ENCODE data around the gene NINJ1. TPM values are rescaled to one million over a fixed set of nuclear protein-coding genes. Genes with fewer than 3 reads are reported as not detected.
"Not testable (repeated sequence)": the region's sequence is repeated elsewhere in the genome, so short reads cannot be mapped to it uniquely, and the experiment has no call there.

The NINJ1 gene
- total and polyA plus RNA-seq, 4 donors: 23.8 to 60.4 (median 47.5) TPM

DNA sequence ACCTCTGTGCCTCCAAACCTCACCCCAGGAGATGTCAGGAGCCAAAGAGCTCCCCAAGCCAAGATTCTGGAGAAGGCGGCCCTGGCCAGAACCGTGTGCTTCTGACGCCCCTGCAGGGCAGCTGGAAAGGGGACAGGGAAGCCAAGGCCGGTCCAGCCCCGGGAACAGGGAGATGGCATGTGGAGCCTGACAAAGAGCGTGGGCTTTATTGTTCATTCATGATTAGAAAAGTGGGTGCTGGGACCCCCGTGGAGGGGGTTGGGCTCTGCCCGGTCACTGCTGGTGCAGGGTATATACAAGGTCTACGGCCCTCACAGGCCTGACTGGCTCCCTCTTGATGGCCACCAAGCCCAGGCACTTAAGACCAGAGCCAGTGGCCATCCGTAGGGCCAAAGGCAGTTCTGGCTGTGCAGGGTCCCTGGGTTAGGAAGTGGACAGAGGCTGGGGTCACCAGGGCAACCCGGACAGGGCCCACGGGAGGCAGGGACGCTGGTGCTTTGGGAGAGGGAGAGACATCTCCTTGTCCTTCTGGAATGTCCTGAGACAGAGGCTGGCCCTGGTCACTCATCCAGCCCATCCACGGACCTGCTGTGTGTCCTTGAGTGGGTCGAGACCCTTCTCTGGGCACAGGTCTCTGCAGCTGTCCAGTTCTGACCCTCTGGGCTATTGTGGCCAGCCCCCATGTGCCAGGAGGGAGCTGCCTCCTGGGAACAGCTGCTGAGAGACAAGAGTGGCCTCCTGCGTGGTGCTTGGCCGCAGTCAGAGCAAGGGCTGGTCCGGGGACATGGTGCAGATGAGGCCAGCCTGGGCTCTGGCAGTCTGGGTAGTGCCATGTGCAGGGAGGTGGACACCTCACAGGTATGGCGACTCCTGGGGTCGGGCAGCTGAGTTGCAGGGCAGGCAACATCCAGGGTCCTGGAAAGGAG, 12.5 kb downstream of the NINJ1 start:
- Histone ChIP-seq H3K4me3 (ENCODE audit: low read depth, low read length) (no peak overlapping the region), H3K27me3 (ENCODE audit: control insufficient read depth, insufficient read depth, low read length) (no peaks in the 10 kb centered on the region), H3K4me1 (ENCODE audit: control insufficient read depth, insufficient read depth, low read length) (peaks cover 31% of the 10 kb centered on the region), H3K36me3 (ENCODE audit: control insufficient read depth, insufficient read depth, low read length) (peaks cover 71% of the 10 kb centered on the region), H3K9me3 (ENCODE audit: control insufficient read depth, insufficient read depth, low read length) (no peaks in the 10 kb centered on the region), H3K27ac (ENCODE audit: low read depth, low read length) (no peak overlapping the region)
- 89% methylated on average over 20 of the region's 20 CpGs for WGBS (ENCODE audit: insufficient coverage)
- no peak for DNase-seq (ENCODE audit: low read depth in 4 of 6, low spot score in 6 of 6)

GRCh38 chr9:93120846-93121315, 13.2 kb downstream of the NINJ1 start:
- 91% methylated on average over 11 of the region's 11 CpGs for WGBS (ENCODE audit: insufficient coverage)
- peaks cover 66% of the 10 kb centered on the region for H3K36me3 ChIP-seq (ENCODE audit: control insufficient read depth, insufficient read depth, low read length)
- H3K4me1 ChIP-seq (ENCODE audit: control insufficient read depth, insufficient read depth, low read length): peaks cover 24% of the 10 kb centered on the region
- H3K27ac ChIP-seq (ENCODE audit: low read depth, low read length): no peak overlapping the region
- DNase-seq (ENCODE audit: low read depth in 4 of 6, low spot score in 6 of 6): no peak
- no peak overlapping the region for H3K4me3 ChIP-seq (ENCODE audit: low read depth, low read length)
- H3K9me3 ChIP-seq (ENCODE audit: control insufficient read depth, insufficient read depth, low read length): no peaks in the 10 kb centered on the region
- no peaks in the 10 kb centered on the region for H3K27me3 ChIP-seq (ENCODE audit: control insufficient read depth, insufficient read depth, low read length)

DNA sequence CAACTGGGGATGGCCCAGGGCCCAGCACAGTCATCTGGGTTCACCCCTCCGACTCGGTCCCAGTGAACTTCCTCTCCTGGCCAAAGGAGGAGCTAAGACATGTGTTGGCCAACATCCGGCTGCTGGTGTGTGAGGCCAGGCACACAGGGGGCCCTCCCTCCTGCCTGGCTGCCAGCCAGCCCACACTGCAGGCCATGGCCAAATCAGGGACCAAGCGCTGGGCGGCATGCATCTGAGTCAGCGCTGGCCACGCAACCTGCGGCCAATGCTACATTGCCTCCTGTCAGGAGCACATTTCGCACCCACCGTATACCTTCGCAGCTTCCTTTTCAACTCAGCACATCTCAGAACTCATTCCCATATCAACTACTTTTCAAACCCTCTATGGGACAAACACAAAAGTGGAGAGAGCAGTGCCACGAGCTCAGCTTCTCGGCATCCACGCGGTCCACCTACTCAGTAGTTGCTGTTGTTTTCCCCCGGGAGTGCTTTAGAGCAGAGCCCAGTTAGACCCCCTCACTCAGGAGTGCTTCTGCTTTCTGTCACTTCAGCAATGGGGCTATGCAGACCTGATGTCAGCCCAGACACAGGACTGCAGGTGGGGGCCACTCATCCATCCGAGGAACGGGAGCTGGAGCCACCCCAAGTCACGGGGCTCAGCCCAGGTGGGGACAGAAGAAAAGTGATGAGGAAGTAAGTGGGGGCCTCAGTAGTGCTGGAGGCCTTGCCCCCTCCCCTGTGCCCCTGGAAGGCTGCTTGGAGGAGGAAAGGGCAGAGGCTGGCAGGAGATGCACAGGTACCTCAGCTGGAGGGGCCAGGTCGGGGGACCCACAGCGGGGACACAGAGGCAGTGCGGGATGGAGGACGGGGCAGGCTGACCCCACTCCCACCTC, 13.9 kb downstream of the NINJ1 start:
- H3K4me3 ChIP-seq (ENCODE audit: low read depth, low read length): no peak overlapping the region
- H3K36me3 ChIP-seq (ENCODE audit: control insufficient read depth, insufficient read depth, low read length): peaks cover 59% of the 10 kb centered on the region
- no peaks in the 10 kb centered on the region for H3K27me3 ChIP-seq (ENCODE audit: control insufficient read depth, insufficient read depth, low read length)
- H3K9me3 ChIP-seq (ENCODE audit: control insufficient read depth, insufficient read depth, low read length): no peaks in the 10 kb centered on the region
- peaks cover 24% of the 10 kb centered on the region for H3K4me1 ChIP-seq (ENCODE audit: control insufficient read depth, insufficient read depth, low read length)
- peak overlapping the region; percentile 7 for H3K27ac ChIP-seq (ENCODE audit: low read depth, low read length)
- WGBS (ENCODE audit: insufficient coverage): 55% methylated on average over 19 of the region's 23 CpGs
- DNase-seq (ENCODE audit: low read depth in 4 of 6, low spot score in 6 of 6): peak in 3 of 6 donors; percentile 47 to 73 (median 49)

DNA sequence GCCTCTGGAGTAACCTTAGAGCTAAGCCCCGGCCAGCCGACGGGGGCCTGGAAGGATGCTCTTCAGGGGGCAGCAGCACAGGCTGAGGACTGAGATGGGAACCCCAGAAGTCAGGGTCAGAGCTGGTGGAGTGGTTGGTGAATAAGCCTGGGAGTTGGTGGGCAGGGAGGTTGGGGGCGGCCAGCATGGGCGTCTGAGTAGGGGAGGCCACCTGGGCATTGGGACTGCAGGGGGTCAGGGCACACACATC, 14.4 kb downstream of the NINJ1 start:
- Histone ChIP-seq H3K4me3 (ENCODE audit: low read depth, low read length) (no peak overlapping the region), H3K36me3 (ENCODE audit: control insufficient read depth, insufficient read depth, low read length) (peaks cover 58% of the 10 kb centered on the region), H3K4me1 (ENCODE audit: control insufficient read depth, insufficient read depth, low read length) (peaks cover 24% of the 10 kb centered on the region), H3K27ac (ENCODE audit: low read depth, low read length) (no peak overlapping the region), H3K9me3 (ENCODE audit: control insufficient read depth, insufficient read depth, low read length) (no peaks in the 10 kb centered on the region), H3K27me3 (ENCODE audit: control insufficient read depth, insufficient read depth, low read length) (no peaks in the 10 kb centered on the region)
- 75% methylated on average over 5 of the region's 5 CpGs for WGBS (ENCODE audit: insufficient coverage)
- no peak for DNase-seq (ENCODE audit: low read depth in 4 of 6, low spot score in 6 of 6)

GRCh38 chr9:93118863-93119702, 15.0 kb downstream of the NINJ1 start:
- no peak for DNase-seq (ENCODE audit: low read depth in 4 of 6, low spot score in 6 of 6)
- Histone ChIP-seq H3K9me3 (ENCODE audit: control insufficient read depth, insufficient read depth, low read length) (no peaks in the 10 kb centered on the region), H3K4me1 (ENCODE audit: control insufficient read depth, insufficient read depth, low read length) (peaks cover 24% of the 10 kb centered on the region), H3K36me3 (ENCODE audit: control insufficient read depth, insufficient read depth, low read length) (peaks cover 58% of the 10 kb centered on the region), H3K27ac (ENCODE audit: low read depth, low read length) (no peak overlapping the region), H3K27me3 (ENCODE audit: control insufficient read depth, insufficient read depth, low read length) (no peaks in the 10 kb centered on the region), H3K4me3 (ENCODE audit: low read depth, low read length) (no peak overlapping the region)
- WGBS (ENCODE audit: insufficient coverage): 87% methylated on average over 12 of the region's 12 CpGs

DNA sequence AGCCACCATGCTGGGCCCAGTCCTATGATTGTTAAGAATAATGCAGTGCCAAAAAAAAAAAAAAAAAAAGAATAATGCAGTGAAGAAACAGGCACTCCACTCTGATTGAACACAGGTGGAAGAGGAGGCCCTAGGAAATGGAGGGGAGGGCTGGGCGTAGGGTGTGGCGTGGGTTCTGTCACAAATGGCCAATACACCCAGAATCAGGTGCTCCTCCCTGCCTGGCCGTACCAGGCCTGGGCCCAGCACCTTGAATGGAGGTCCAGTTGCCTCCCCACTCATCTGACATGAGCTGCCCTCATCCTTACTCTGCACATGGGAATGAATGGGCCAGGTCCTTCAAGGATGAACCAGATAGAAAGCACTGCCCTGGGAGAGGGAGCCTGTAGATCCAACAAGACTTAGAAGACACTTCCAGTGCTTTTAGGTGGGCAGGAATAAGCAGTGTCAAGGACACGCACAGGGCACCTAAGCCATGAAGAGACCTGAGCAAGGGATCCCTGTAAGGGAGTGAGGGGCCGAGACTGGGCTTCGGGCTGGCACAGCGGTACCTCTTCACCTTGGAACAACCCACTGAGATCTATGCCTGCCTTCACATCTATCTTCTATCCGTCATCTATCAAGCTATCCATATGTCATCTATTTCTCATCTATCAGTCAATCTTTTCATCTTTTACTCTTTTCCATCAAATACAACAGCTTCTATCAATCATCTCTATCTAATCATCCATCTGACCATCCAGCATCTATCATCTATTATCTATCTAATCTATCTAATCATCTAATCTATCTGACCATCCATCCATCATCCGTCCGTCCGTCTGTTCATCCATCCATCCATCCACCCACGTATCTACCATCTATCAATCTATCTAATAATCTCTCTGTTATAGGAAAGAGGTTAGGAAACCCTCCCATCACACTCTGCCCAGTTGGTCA, 15.9 kb downstream of the NINJ1 start:
- peaks cover 58% of the 10 kb centered on the region for H3K36me3 ChIP-seq (ENCODE audit: control insufficient read depth, insufficient read depth, low read length)
- H3K27ac ChIP-seq (ENCODE audit: low read depth, low read length): no peak overlapping the region
- H3K27me3 ChIP-seq (ENCODE audit: control insufficient read depth, insufficient read depth, low read length): no peaks in the 10 kb centered on the region
- peaks cover 24% of the 10 kb centered on the region for H3K4me1 ChIP-seq (ENCODE audit: control insufficient read depth, insufficient read depth, low read length)
- no peak for DNase-seq (ENCODE audit: low read depth in 4 of 6, low spot score in 6 of 6)
- H3K4me3 ChIP-seq (ENCODE audit: low read depth, low read length): no peak overlapping the region
- 98% methylated on average over 11 of the region's 12 CpGs for WGBS (ENCODE audit: insufficient coverage)
- H3K9me3 ChIP-seq (ENCODE audit: control insufficient read depth, insufficient read depth, low read length): no peaks in the 10 kb centered on the region

GRCh38 chr9:93117521-93117920, 16.5 kb downstream of the NINJ1 start:
- not testable (repeated sequence) for H3K27ac ChIP-seq (ENCODE audit: low read depth, low read length); H3K9me3 ChIP-seq (ENCODE audit: control insufficient read depth, insufficient read depth, low read length); H3K27me3 ChIP-seq (ENCODE audit: control insufficient read depth, insufficient read depth, low read length); H3K4me3 ChIP-seq (ENCODE audit: low read depth, low read length); DNase-seq (ENCODE audit: low read depth in 4 of 6, low spot score in 6 of 6)
- H3K4me1 ChIP-seq (ENCODE audit: control insufficient read depth, insufficient read depth, low read length): peaks cover 24% of the 10 kb centered on the region
- 78% methylated on average over 6 of the region's 9 CpGs for WGBS (ENCODE audit: insufficient coverage)
- peaks cover 58% of the 10 kb centered on the region for H3K36me3 ChIP-seq (ENCODE audit: control insufficient read depth, insufficient read depth, low read length)

- 55% methylated on average over 15 of the region's 17 CpGs for WGBS (ENCODE audit: insufficient coverage)
- Histone ChIP-seq H3K36me3 (ENCODE audit: control insufficient read depth, insufficient read depth, low read length) (peaks cover 58% of the 10 kb centered on the region), H3K4me1 (ENCODE audit: control insufficient read depth, insufficient read depth, low read length) (peaks cover 22% of the 10 kb centered on the region), H3K9me3 (ENCODE audit: control insufficient read depth, insufficient read depth, low read length) (no peaks in the 10 kb centered on the region), H3K27me3 (ENCODE audit: control insufficient read depth, insufficient read depth, low read length) (no peaks in the 10 kb centered on the region), H3K4me3 (ENCODE audit: low read depth, low read length) (no peak overlapping the region), H3K27ac (ENCODE audit: low read depth, low read length) (no peak overlapping the region)
- DNase-seq (ENCODE audit: low read depth in 4 of 6, low spot score in 6 of 6): peak in 1 of 6 donors; percentile 35
Observed at GRCh38 chr9:93116072-93116961, 17.7 kb downstream of the NINJ1 start.

Measured in spinal cord (tissue), 10 donors.